SJSA1 (cell line): ENCODE results near the gene HS3ST4. TPM values are rescaled to one million over a fixed set of nuclear protein-coding genes. Genes with fewer than 3 reads are reported as not detected.

Experiments used
- DNase-seq, 2 experiments: peaks; one replicate each; pipeline ENCODE4 v3.0.0-alpha.2; 2015 to 2020; ENCODE audit warnings: low spot score in 2 of 2, low read depth in 1 of 2
- H3K27ac ChIP-seq: fragments of 250-450 bp; sonication (Bioruptor Pico); 2 replicates; pipeline ENCODE4 v1.5.1; 2020; ENCODE audit warnings: mild to moderate bottlenecking, moderate library complexity
- H3K27me3 ChIP-seq: fragments of 250-450 bp; sonication (Bioruptor Pico); replicated peaks from 2 replicates; pipeline ENCODE4 v1.5.1; 2020; ENCODE audit warnings: mild to moderate bottlenecking, moderate library complexity
- H3K36me3 ChIP-seq: fragments of 250-450 bp; sonication (Bioruptor Pico); 2 replicates; pipeline ENCODE4 v1.5.1; 2020; ENCODE audit warnings: mild to moderate bottlenecking
- H3K4me1 ChIP-seq: fragments of 250-450 bp; sonication (Bioruptor Pico); replicated peaks from 2 replicates; pipeline ENCODE4 v1.6.1; 2021; ENCODE audit warnings: mild to moderate bottlenecking
- H3K4me3 ChIP-seq: fragments of 250-450 bp; sonication (Bioruptor Pico); 2 replicates; pipeline ENCODE4 v1.5.1; 2020; ENCODE audit warnings: mild to moderate bottlenecking
- H3K9me3 ChIP-seq: fragments of 250-450 bp; sonication (Bioruptor Pico); replicated peaks from 2 replicates; pipeline ENCODE4 v1.5.1; 2020; ENCODE audit warnings: mild to moderate bottlenecking
- total RNA-seq: library from RNA; depleted of rRNA; stranded (reverse); fragments of >200 nt; shearing (Covaris generic); gene quantifications from 2 replicates; pipeline ENCODE4 v1.2.3, GENCODE V29; 2014

The HS3ST4 gene
- total RNA-seq, 1 experiment from 2014 or later: not detected

- Histone ChIP-seq H3K4me3 (no peak overlapping the region), H3K36me3 (no peaks in the 10 kb centered on the region), H3K9me3 (no peaks in the 10 kb centered on the region), H3K4me1 (no peaks in the 10 kb centered on the region), H3K27me3 (no peaks in the 10 kb centered on the region), H3K27ac (no peak overlapping the region)
- DNase-seq: no peak
These were observed 175.3 kb downstream of the HS3ST4 start for GRCh38 chr16:25867041-25867440.

- Histone ChIP-seq H3K4me1 (no peaks in the 10 kb centered on the region), H3K27me3 (no peaks in the 10 kb centered on the region), H3K27ac (no peak overlapping the region), H3K9me3 (no peaks in the 10 kb centered on the region), H3K4me3 (no peak overlapping the region), H3K36me3 (no peaks in the 10 kb centered on the region)
- no peak for DNase-seq
These were observed 176.3 kb downstream of the HS3ST4 start for GRCh38 chr16:25868106-25868505.

DNA sequence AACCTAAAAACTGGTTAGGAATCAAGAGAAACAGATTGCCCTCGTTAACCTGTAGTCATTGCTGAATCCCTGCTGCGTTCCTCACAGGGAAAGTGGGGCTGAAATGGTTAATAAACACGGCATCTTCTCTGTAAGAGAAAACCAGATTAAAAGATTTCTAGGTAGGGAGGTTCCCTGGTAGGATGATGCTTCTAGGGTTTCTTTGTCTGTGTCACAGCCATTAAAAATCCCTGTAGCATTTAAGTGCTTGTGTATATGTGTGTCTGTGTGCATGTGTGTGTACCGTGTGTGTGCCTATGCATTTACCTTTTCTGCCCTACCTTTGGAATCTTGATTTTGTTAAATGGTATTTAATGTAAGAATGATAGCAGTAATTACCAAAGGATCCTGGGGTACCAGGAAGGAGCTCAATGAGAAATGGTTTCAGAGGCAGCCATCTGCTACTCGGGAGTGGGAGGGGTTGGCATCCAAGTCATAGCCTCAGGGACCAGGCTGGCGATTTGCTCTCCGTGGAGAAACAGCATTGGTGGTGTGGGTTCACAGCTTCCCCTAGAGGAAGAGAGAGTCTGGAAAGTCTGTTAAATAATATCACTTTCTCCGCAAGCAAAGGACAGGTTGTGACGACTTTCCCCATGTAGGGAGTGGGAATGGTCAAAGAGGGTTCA is 177.1 kb downstream of the HS3ST4 start:
- no peak for DNase-seq
- no peak overlapping the region for H3K4me3 ChIP-seq
- H3K4me1 ChIP-seq: no peaks in the 10 kb centered on the region
- no peaks in the 10 kb centered on the region for H3K36me3 ChIP-seq
- H3K27ac ChIP-seq: no peak overlapping the region
- no peaks in the 10 kb centered on the region for H3K27me3 ChIP-seq
- H3K9me3 ChIP-seq: no peaks in the 10 kb centered on the region

DNA sequence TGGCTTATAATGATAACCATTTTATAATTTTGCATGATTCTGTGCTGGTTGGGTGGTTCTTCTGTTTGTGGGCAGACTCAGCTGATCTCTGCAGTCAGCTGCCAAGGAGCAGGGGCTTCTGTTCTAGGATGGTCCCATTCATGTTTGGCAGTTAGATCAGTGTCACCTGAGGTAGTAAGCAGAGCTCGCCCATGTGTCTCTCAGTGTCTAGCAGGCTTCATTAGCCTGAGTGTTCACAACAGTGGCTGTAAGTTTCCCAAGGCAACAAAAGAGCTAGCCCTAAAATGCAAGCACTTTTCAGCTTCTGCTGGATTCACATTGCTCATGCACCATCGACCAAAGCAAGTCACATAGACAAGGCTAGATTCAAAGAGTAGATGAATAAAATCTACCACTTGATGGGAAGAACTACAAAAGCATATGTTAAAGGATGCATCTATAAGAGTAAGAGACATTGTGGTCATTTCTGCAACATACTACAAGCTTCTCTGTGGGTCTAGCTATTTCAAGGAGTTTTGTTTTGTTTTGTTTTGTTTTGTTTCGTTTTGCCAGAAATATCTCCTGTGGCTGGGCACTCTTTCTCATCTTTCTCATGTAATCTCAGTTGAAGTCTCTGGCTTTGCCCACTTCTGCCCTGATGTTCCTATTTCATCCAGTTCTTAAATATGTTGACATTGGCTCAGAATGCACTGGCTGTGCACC is 180.8 kb downstream of the HS3ST4 start:
- no peak for DNase-seq
- no peaks in the 10 kb centered on the region for H3K4me1 ChIP-seq
- H3K9me3 ChIP-seq: no peaks in the 10 kb centered on the region

GRCh38 chr16:25874196-25874595 is 182.4 kb downstream of the HS3ST4 start:
- no peaks in the 10 kb centered on the region for H3K9me3 ChIP-seq
- no peaks in the 10 kb centered on the region for H3K4me1 ChIP-seq
- H3K36me3 ChIP-seq: no peaks in the 10 kb centered on the region

More for the DNA sequence above, 180.8 kb downstream of the HS3ST4 start:
- H3K27me3 ChIP-seq: no peaks in the 10 kb centered on the region
- H3K27ac ChIP-seq: no peak overlapping the region
- H3K36me3 ChIP-seq: no peaks in the 10 kb centered on the region
- H3K4me3 ChIP-seq: no peak overlapping the region

GRCh38 chr16:25875956-25876598 is 184.3 kb downstream of the HS3ST4 start:
- Histone ChIP-seq H3K4me1 (no peaks in the 10 kb centered on the region), H3K9me3 (no peaks in the 10 kb centered on the region), H3K27me3 (no peaks in the 10 kb centered on the region), H3K36me3 (no peaks in the 10 kb centered on the region), H3K27ac (no peak overlapping the region), H3K4me3 (no peak overlapping the region)
- no peak for DNase-seq

More at GRCh38 chr16:25874196-25874595, 182.4 kb downstream of the HS3ST4 start:
- Histone ChIP-seq H3K4me3 (no peak overlapping the region), H3K27me3 (no peaks in the 10 kb centered on the region), H3K27ac (no peak overlapping the region)
- DNase-seq: no peak

GRCh38 chr16:25877103-25877502 is 185.3 kb downstream of the HS3ST4 start:
- H3K27ac ChIP-seq: no peak overlapping the region
- H3K36me3 ChIP-seq: no peaks in the 10 kb centered on the region
- no peaks in the 10 kb centered on the region for H3K27me3 ChIP-seq
- H3K9me3 ChIP-seq: no peaks in the 10 kb centered on the region
- DNase-seq: no peak
- no peaks in the 10 kb centered on the region for H3K4me1 ChIP-seq
- no peak overlapping the region for H3K4me3 ChIP-seq

DNA sequence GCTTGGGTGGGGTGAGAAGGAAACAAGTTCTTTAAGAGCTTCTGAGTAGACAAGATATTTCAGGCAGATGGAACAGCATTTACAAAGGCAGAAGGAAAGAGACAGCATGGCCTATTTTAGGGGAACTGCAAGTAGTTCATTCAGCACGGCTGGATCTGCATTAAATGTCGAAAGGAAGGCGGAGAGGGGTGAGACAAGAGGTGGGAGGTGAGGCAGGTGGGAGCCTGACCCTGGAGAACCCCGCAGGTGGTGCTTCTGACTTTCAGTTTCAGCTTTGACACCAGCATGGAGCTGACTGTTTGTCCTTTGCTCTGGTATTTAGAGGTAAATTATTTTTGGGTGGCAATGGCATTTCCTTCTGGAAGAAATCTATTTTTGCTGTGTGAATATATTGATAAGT is 194.8 kb downstream of the HS3ST4 start:
- no peak for DNase-seq

DNA sequence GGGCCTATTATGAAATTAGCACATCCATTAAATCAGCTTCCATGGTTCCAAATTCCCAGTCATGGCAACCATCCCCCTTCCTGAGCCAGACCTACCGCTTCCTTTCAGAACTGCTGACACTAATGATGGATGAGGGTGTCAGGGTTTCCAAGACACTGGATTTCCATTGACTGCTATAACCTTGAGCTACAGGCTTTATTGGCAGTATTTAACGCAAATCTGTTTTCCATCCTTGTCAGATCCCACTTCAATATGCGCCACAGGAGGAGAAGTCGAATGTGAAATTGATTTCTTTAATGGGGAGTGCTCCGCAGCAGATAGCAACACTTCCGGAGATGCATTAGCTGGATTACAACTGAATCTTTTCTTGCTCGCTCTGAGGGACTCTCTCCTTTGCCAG is 197.1 kb downstream of the HS3ST4 start:
- Histone ChIP-seq H3K36me3 (no peaks in the 10 kb centered on the region), H3K9me3 (no peaks in the 10 kb centered on the region), H3K27me3 (no peaks in the 10 kb centered on the region; the same call in 1 of the 2 replicates), H3K27ac (no peak overlapping the region), H3K4me1 (no peaks in the 10 kb centered on the region), H3K4me3 (no peak overlapping the region)
- no peak for DNase-seq

More for the DNA sequence above, 194.8 kb downstream of the HS3ST4 start:
- Histone ChIP-seq H3K27ac (no peak overlapping the region), H3K9me3 (no peaks in the 10 kb centered on the region), H3K4me3 (no peak overlapping the region), H3K36me3 (no peaks in the 10 kb centered on the region), H3K4me1 (no peaks in the 10 kb centered on the region), H3K27me3 (no peaks in the 10 kb centered on the region; the same call in 1 of the 2 replicates)

DNA sequence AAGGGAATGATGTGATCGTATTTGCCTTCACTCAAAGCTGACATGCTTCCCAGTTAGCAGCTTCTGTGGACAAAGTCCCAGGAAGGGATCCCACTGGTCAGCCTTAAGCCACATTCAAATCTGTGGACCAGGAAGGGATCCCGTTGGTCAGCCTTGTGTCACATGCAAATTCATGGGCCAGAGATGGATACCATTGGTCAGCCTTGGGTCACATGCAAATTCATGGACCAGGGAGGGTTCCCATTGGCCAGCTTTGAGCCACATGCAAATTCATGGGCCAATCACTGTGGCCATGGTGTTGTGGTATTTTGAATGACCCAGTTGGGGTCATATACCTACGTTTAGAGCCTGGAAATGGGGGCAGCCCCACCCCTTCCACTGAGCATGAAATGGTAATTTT is 201.6 kb downstream of the HS3ST4 start:
- no peaks in the 10 kb centered on the region for H3K36me3 ChIP-seq
- no peak overlapping the region for H3K27ac ChIP-seq
- H3K27me3 ChIP-seq: no peaks in the 10 kb centered on the region
- H3K4me3 ChIP-seq: no peak overlapping the region
- no peaks in the 10 kb centered on the region for H3K9me3 ChIP-seq
- no peak for DNase-seq
- no peaks in the 10 kb centered on the region for H3K4me1 ChIP-seq

- no peak overlapping the region for H3K27ac ChIP-seq
- no peak overlapping the region for H3K4me3 ChIP-seq
- H3K9me3 ChIP-seq: no peaks in the 10 kb centered on the region
- no peaks in the 10 kb centered on the region; the same call in 1 of the 2 replicates for H3K27me3 ChIP-seq
- no peaks in the 10 kb centered on the region for H3K36me3 ChIP-seq
- DNase-seq: no peak
- H3K4me1 ChIP-seq: no peaks in the 10 kb centered on the region
These were observed 202.3 kb downstream of the HS3ST4 start for GRCh38 chr16:25894093-25894492.

- no peak overlapping the region for H3K27ac ChIP-seq
- DNase-seq: no peak
- H3K36me3 ChIP-seq: no peaks in the 10 kb centered on the region
- H3K9me3 ChIP-seq: no peaks in the 10 kb centered on the region
- no peaks in the 10 kb centered on the region for H3K4me1 ChIP-seq
- no peaks in the 10 kb centered on the region; the same call in 1 of the 2 replicates for H3K27me3 ChIP-seq
- no peak overlapping the region for H3K4me3 ChIP-seq
These were observed 203.6 kb downstream of the HS3ST4 start for GRCh38 chr16:25895380-25895779.

DNA sequence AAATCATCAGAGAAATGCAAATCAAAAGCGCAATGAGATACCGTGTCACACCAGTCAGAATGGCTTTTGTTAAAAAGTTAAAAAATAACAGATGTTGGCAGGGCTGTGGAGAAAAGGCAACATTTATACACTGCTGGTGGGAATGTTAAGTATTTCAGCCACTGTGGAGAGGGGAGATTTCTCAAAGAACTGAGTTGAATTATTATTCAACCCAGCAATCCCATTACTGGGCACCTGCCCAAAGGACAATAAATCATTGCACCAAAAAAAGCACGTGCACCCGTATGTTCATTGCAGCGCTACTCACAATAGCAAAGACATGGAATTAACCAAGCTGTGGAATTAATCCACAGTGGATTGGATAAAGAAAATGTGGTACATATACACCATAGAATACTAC is 204.7 kb downstream of the HS3ST4 start:
- Histone ChIP-seq H3K27me3 (no peaks in the 10 kb centered on the region; the same call in 1 of the 2 replicates), H3K4me1 (no peaks in the 10 kb centered on the region), H3K9me3 (no peaks in the 10 kb centered on the region), H3K27ac (no peak overlapping the region), H3K4me3 (no peak overlapping the region), H3K36me3 (no peaks in the 10 kb centered on the region)
- no peak for DNase-seq

DNA sequence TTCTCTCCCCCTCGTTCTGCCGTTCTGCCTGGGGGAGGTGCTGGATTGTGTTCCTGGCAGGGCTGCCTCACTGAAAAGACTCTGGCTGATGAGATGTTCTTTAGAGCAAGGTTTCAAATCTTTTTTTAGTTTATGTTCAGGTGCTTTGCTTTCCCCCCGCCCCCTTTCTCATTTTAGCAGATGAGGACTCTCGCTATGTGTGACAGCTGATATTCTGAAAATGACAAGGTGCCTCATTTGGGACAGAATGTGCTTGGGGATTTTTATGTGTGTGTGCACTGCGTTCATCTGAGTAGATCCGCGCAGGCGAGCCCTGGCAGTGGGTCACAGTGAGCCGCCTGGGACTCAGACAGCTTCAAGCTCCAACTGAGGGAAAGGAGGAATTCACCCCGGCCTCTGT is 205.9 kb downstream of the HS3ST4 start:
- no peaks in the 10 kb centered on the region for H3K36me3 ChIP-seq
- no peak overlapping the region for H3K27ac ChIP-seq
- H3K27me3 ChIP-seq: no peaks in the 10 kb centered on the region; the same call in 1 of the 2 replicates
- H3K4me1 ChIP-seq: no peaks in the 10 kb centered on the region
- DNase-seq: no peak
- no peaks in the 10 kb centered on the region for H3K9me3 ChIP-seq
- H3K4me3 ChIP-seq: no peak overlapping the region
